ENCODE measurements around the gene DNM2. TPM values are rescaled to one million over a fixed set of nuclear protein-coding genes. Genes with fewer than 3 reads are reported as not detected.
"Not testable (repeated sequence)": the region's sequence is repeated elsewhere in the genome, so short reads cannot be mapped to it uniquely, and the experiment has no call there.

The DNM2 gene
- total and polyA plus RNA-seq, 9 of the 15 experiments (the other 6 are each of a cell fraction or from before 2014, with no cell fraction given), result 2.2 to 161 (median 72.6) TPM

DNA sequence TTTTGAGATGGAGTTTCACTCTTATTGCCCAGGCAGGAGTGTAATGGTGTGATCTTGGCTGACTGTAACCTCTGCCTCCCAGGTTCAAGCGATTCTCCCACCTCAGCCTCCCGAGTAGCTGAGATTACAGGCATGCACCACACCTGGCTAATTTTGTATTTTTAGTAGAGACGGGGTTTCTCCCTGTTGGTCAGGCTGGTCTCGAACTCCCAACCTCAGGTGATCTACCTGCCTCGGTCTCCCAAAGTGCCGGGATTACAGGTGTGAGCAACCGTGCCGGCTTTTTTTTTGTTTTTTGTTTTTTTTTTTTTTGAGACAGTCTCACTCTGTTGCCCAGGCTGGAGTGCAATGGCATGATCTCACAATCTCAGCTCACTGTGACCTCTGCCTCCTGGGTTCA lies 28.6 kb downstream of the DNM2 start:
- Histone ChIP-seq H4K20me1 (replicated peaks; ENCODE audit: control insufficient read depth, insufficient read depth, low read length) (peaks cover 37% of the 10 kb centered on the region), H3K4me1 (replicated peaks in 1 of 2; ENCODE audit: control insufficient read depth in 2 of 2, insufficient read depth in 2 of 2, low read length in 2 of 2) (peaks cover 43 to 53% of the 10 kb centered on the region in 2 experiments), H3K36me3 (ENCODE audit: control insufficient read depth, insufficient read depth, low read length) (peaks cover 11% of the 10 kb centered on the region; the same call in 2 of the 3 replicates), H3K79me2 (ENCODE audit: control insufficient read depth, insufficient read depth, low read length) (peaks cover 93% of the 10 kb centered on the region)
- H3K9me1 ChIP-seq (ENCODE audit: control insufficient read depth, insufficient read depth, low read length); H3K27ac ChIP-seq (ENCODE audit: extremely low read depth, low read depth, low read length); FAIRE-seq; BruUV-seq (replicated peaks); intact Hi-C loops (cut with micrococcal nuclease); H3K4me2 ChIP-seq (ENCODE audit: insufficient read depth, low read length); POLR2A ChIA-PET; H3K4me3 ChIP-seq; H2AFZ ChIP-seq (ENCODE audit: low read depth, low read length); ATAC-seq; H3K27me3 ChIP-seq (ENCODE audit: control insufficient read depth in 2 of 2, insufficient read depth in 2 of 2, low read length in 2 of 2); in situ Hi-C loops (cut with MboI); H3K9ac ChIP-seq (ENCODE audit: insufficient read depth in 1 of 2, low read depth in 2 of 2, low read length in 2 of 2); DNase-seq (ENCODE audit: extremely low read depth in 1 of 4, low spot score in 3 of 4); H3K9me3 ChIP-seq (replicated peaks; ENCODE audit: control insufficient read depth, insufficient read depth, low read depth, low read length): not testable (repeated sequence)
- 60% methylated on average over 3 of the region's 8 CpGs for WGBS (ENCODE audit: insufficient coverage, low coverage, missing lambda C conversion rate)
- CTCF ChIA-PET (ENCODE audit: low intra/inter-chr PET ratio), result interaction anchor here (0.5 kb wide), 1 partner anchor 27 kb away, joined by 3 read pairs; no protein-coding TSS in a partner anchor

DNA sequence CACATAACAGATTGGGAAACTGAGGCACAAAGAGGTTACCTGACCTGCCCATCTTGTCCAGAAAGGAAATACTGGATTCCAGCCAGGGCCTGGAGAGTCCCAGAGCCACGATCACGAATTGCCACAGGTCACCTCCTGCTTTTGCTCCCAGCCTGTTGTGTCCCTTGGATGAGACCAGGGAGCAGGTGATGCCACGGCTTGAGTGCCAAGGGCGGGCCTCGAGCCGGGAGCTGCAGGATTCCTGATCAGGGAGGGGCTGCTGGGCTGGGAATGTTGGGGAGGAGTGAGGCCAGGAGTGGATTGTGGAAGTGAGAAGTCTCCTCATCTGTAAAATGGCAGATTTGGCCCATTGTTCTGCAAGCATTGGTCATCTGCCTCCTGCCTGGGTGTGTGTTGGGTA lies 29.4 kb downstream of the DNM2 start:
- Histone ChIP-seq H3K36me3 (ENCODE audit: control insufficient read depth, insufficient read depth, low read length) (peaks cover 7% of the 10 kb centered on the region; the same call in 2 of the 3 replicates), H3K4me1 (replicated peaks in 1 of 2; ENCODE audit: control insufficient read depth in 2 of 2, insufficient read depth in 2 of 2, low read length in 2 of 2) (peaks cover 48 to 57% of the 10 kb centered on the region in 2 experiments), H3K9me3 (replicated peaks; ENCODE audit: control insufficient read depth, insufficient read depth, low read depth, low read length) (no peaks in the 10 kb centered on the region), H2AFZ (ENCODE audit: low read depth, low read length) (no peak overlapping the region), H3K27me3 (ENCODE audit: control insufficient read depth in 2 of 2, insufficient read depth in 2 of 2, low read length in 2 of 2) (no peaks in the 10 kb centered on the region), H3K4me3 (no peak overlapping the region), H4K20me1 (replicated peaks; ENCODE audit: control insufficient read depth, insufficient read depth, low read length) (peaks cover 34% of the 10 kb centered on the region), H3K4me2 (ENCODE audit: insufficient read depth, low read length) (no peak overlapping the region), H3K79me2 (ENCODE audit: control insufficient read depth, insufficient read depth, low read length) (peaks cover 93% of the 10 kb centered on the region), H3K9ac (ENCODE audit: insufficient read depth in 1 of 2, low read depth in 2 of 2, low read length in 2 of 2) (peak overlapping the region in 1 of 2 experiments; percentile 90; a peak in 1 of 4 replicates), H3K9me1 (ENCODE audit: control insufficient read depth, insufficient read depth, low read length) (peaks cover 4% of the 10 kb centered on the region), H3K27ac (ENCODE audit: extremely low read depth, low read depth, low read length) (no peak overlapping the region)
- POLR2A ChIA-PET, result no interaction called here
- CTCF ChIA-PET (ENCODE audit: low intra/inter-chr PET ratio), result interaction anchor here (0.5 kb wide), 1 partner anchor 27 kb away, joined by 3 read pairs; no protein-coding TSS in a partner anchor
- no peak for FAIRE-seq
- 73% methylated on average over 6 of the region's 6 CpGs for WGBS (ENCODE audit: insufficient coverage, low coverage, missing lambda C conversion rate)
- BruUV-seq (replicated peaks), result no TSS peak
- in situ Hi-C loops (cut with MboI), result no loop called here
- ATAC-seq, result no peak
- no peak for DNase-seq (ENCODE audit: extremely low read depth in 1 of 4, low spot score in 3 of 4)
- intact Hi-C loops (cut with micrococcal nuclease), result no loop called here
- TF ChIP-seq HNRNPH1 (optimal IDR thresholded peaks at IDR 0.05; ENCODE audit: low read depth, low read length) (no peak), FIP1L1 (IDR thresholded peaks at IDR 0.05; ENCODE audit: low read depth, low read length, poor library complexity, severe bottlenecking) (no peak), TCF7 (IDR thresholded peaks at IDR 0.05; ENCODE audit: borderline replicate concordance) (no peak), NR3C1 (CRISPR knock-in tag; IDR thresholded peaks at IDR 0.05) (no peak), ZNF696 (CRISPR knock-in tag; conservative IDR thresholded peaks at IDR 0.05) (no peak), CEBPB (tag; IDR thresholded peaks at IDR 0.05) (no peak), ZNF717 (CRISPR knock-in tag; IDR thresholded peaks at IDR 0.05) (no peak)
- TF ChIP-seq, protein P1, sequence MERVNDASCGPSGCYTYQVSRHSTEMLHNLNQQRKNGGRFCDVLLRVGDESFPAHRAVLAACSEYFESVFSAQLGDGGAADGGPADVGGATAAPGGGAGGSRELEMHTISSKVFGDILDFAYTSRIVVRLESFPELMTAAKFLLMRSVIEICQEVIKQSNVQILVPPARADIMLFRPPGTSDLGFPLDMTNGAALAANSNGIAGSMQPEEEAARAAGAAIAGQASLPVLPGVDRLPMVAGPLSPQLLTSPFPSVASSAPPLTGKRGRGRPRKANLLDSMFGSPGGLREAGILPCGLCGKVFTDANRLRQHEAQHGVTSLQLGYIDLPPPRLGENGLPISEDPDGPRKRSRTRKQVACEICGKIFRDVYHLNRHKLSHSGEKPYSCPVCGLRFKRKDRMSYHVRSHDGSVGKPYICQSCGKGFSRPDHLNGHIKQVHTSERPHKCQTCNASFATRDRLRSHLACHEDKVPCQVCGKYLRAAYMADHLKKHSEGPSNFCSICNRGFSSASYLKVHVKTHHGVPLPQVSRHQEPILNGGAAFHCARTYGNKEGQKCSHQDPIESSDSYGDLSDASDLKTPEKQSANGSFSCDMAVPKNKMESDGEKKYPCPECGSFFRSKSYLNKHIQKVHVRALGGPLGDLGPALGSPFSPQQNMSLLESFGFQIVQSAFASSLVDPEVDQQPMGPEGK (CRISPR knock-in tag; IDR thresholded peaks at IDR 0.05; ENCODE audit: borderline replicate concordance), result no peak
- TF ChIP-seq, protein P2, sequence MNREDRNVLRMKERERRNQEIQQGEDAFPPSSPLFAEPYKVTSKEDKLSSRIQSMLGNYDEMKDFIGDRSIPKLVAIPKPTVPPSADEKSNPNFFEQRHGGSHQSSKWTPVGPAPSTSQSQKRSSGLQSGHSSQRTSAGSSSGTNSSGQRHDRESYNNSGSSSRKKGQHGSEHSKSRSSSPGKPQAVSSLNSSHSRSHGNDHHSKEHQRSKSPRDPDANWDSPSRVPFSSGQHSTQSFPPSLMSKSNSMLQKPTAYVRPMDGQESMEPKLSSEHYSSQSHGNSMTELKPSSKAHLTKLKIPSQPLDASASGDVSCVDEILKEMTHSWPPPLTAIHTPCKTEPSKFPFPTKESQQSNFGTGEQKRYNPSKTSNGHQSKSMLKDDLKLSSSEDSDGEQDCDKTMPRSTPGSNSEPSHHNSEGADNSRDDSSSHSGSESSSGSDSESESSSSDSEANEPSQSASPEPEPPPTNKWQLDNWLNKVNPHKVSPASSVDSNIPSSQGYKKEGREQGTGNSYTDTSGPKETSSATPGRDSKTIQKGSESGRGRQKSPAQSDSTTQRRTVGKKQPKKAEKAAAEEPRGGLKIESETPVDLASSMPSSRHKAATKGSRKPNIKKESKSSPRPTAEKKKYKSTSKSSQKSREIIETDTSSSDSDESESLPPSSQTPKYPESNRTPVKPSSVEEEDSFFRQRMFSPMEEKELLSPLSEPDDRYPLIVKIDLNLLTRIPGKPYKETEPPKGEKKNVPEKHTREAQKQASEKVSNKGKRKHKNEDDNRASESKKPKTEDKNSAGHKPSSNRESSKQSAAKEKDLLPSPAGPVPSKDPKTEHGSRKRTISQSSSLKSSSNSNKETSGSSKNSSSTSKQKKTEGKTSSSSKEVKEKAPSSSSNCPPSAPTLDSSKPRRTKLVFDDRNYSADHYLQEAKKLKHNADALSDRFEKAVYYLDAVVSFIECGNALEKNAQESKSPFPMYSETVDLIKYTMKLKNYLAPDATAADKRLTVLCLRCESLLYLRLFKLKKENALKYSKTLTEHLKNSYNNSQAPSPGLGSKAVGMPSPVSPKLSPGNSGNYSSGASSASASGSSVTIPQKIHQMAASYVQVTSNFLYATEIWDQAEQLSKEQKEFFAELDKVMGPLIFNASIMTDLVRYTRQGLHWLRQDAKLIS (CRISPR knock-in tag; IDR thresholded peaks at IDR 0.05), result no peak
